Measurements from ENCODE around the gene LYRM4. TPM values are rescaled to one million over a fixed set of nuclear protein-coding genes. Genes with fewer than 3 reads are reported as not detected.

LYRM4 gene
- total RNA-seq, 1 donor from 2014 or later, result 28.5 TPM

DNA sequence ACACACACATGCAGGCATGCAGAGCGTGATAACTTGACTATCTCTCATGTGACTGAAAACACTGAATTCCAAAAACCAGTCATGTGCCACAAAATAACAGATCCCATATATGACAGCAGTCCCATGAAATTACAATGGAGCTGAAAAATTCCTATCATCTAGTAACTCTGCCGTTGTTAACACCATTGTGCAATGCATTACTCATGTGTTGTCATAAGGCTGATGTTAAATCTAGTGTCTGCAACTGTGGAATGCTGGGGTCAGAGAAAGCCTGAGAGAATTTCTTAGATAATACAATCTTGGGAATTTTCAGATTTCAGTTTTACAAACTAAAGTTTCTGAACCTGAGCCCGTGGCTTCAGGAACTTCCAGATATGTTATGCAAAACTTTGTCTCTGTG is 70.2 kb downstream of the LYRM4 start:
- H3K4me3 ChIP-seq, result no peak overlapping the region
- H3K4me1 ChIP-seq, result peaks cover 23% of the 10 kb centered on the region
- no peaks in the 10 kb centered on the region for H3K36me3 ChIP-seq
- H3K27ac ChIP-seq (replicated peaks), result no peak overlapping the region
- no peak for DNase-seq
- TF ChIP-seq, protein P1, sequence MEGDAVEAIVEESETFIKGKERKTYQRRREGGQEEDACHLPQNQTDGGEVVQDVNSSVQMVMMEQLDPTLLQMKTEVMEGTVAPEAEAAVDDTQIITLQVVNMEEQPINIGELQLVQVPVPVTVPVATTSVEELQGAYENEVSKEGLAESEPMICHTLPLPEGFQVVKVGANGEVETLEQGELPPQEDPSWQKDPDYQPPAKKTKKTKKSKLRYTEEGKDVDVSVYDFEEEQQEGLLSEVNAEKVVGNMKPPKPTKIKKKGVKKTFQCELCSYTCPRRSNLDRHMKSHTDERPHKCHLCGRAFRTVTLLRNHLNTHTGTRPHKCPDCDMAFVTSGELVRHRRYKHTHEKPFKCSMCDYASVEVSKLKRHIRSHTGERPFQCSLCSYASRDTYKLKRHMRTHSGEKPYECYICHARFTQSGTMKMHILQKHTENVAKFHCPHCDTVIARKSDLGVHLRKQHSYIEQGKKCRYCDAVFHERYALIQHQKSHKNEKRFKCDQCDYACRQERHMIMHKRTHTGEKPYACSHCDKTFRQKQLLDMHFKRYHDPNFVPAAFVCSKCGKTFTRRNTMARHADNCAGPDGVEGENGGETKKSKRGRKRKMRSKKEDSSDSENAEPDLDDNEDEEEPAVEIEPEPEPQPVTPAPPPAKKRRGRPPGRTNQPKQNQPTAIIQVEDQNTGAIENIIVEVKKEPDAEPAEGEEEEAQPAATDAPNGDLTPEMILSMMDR (IDR thresholded peaks at IDR 0.05; ENCODE audit: borderline replicate concordance), result no peak
- H3K27me3 ChIP-seq (ENCODE audit: low read depth), result no peaks in the 10 kb centered on the region
- intact Hi-C loops (cut with micrococcal nuclease), result no loop called here
- H3K9me3 ChIP-seq (replicated peaks), result no peaks in the 10 kb centered on the region

GRCh38 chr6:5188646-5189045 is 72.1 kb downstream of the LYRM4 start:
- Histone ChIP-seq H3K9me3 (replicated peaks) (no peaks in the 10 kb centered on the region), H3K27ac (replicated peaks) (no peak overlapping the region), H3K36me3 (no peaks in the 10 kb centered on the region), H3K27me3 (ENCODE audit: low read depth) (no peaks in the 10 kb centered on the region), H3K4me1 (peaks cover 22% of the 10 kb centered on the region), H3K4me3 (no peak overlapping the region)
- DNase-seq, result no peak
- intact Hi-C loops (cut with micrococcal nuclease), result no loop called here
- TF ChIP-seq, protein P1 (IDR thresholded peaks at IDR 0.05; ENCODE audit: borderline replicate concordance), result no peak

DNA sequence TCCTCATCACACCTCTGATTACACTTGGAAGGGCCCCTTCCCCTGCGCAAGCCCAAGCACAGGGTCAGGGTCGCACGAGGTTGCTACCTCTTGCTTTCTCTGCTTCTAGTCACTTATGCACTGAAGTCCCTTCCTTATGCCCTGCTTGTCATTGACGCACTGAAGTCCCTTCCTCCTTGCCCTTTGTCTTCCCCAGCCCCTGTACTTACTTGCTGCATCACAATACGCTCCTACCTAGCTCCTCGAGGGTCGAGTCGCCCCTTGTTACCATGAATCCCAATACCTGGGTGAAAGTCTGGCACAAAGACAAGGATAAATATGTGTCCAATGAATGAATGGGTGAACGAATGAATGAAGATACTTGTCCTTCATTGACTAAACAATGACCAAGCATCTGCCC is 75.9 kb downstream of the LYRM4 start:
- no peak overlapping the region for H3K4me3 ChIP-seq
- TF ChIP-seq, protein P1 (IDR thresholded peaks at IDR 0.05; ENCODE audit: borderline replicate concordance), result no peak
- no peaks in the 10 kb centered on the region for H3K9me3 ChIP-seq (replicated peaks)
- no peaks in the 10 kb centered on the region for H3K4me1 ChIP-seq
- H3K27me3 ChIP-seq (ENCODE audit: low read depth), result no peaks in the 10 kb centered on the region
- no peak overlapping the region for H3K27ac ChIP-seq (replicated peaks)
- DNase-seq, result no peak
- intact Hi-C loops (cut with micrococcal nuclease), result no loop called here
- H3K36me3 ChIP-seq, result no peaks in the 10 kb centered on the region

GRCh38 chr6:5184218-5184617 is 76.5 kb downstream of the LYRM4 start:
- H3K4me3 ChIP-seq, result no peak overlapping the region
- H3K27me3 ChIP-seq (ENCODE audit: low read depth), result no peaks in the 10 kb centered on the region
- no peaks in the 10 kb centered on the region for H3K36me3 ChIP-seq
- no peaks in the 10 kb centered on the region for H3K9me3 ChIP-seq (replicated peaks)
- H3K27ac ChIP-seq (replicated peaks), result no peak overlapping the region
- no peak for DNase-seq
- TF ChIP-seq, protein P1 (IDR thresholded peaks at IDR 0.05; ENCODE audit: borderline replicate concordance), result no peak
- no peaks in the 10 kb centered on the region for H3K4me1 ChIP-seq
- intact Hi-C loops (cut with micrococcal nuclease), result no loop called here

GRCh38 chr6:5181510-5182317 is 79.0 kb downstream of the LYRM4 start:
- no peak for DNase-seq
- Histone ChIP-seq H3K36me3 (no peaks in the 10 kb centered on the region), H3K4me1 (no peaks in the 10 kb centered on the region), H3K9me3 (replicated peaks) (no peaks in the 10 kb centered on the region), H3K27me3 (ENCODE audit: low read depth) (no peaks in the 10 kb centered on the region), H3K27ac (replicated peaks) (no peak overlapping the region), H3K4me3 (no peak overlapping the region)
- TF ChIP-seq, protein P1 (IDR thresholded peaks at IDR 0.05; ENCODE audit: borderline replicate concordance), result no peak
- intact Hi-C loops (cut with micrococcal nuclease), result no loop called here

All from left ventricle myocardium inferior (tissue), 1 donor.